Measurements from ENCODE around the gene KLK8.

GRCh38 chr19:50962245-50962644 is 39.2 kb downstream of the KLK8 start:
- TF ChIP-seq, protein P1, sequence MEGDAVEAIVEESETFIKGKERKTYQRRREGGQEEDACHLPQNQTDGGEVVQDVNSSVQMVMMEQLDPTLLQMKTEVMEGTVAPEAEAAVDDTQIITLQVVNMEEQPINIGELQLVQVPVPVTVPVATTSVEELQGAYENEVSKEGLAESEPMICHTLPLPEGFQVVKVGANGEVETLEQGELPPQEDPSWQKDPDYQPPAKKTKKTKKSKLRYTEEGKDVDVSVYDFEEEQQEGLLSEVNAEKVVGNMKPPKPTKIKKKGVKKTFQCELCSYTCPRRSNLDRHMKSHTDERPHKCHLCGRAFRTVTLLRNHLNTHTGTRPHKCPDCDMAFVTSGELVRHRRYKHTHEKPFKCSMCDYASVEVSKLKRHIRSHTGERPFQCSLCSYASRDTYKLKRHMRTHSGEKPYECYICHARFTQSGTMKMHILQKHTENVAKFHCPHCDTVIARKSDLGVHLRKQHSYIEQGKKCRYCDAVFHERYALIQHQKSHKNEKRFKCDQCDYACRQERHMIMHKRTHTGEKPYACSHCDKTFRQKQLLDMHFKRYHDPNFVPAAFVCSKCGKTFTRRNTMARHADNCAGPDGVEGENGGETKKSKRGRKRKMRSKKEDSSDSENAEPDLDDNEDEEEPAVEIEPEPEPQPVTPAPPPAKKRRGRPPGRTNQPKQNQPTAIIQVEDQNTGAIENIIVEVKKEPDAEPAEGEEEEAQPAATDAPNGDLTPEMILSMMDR (IDR thresholded peaks at IDR 0.05) = no peak
- TF ChIP-seq POLR2A (IDR thresholded peaks at IDR 0.05; ENCODE audit: low read depth) = no peak
- TF ChIP-seq POLR2AphosphoS5 (IDR thresholded peaks at IDR 0.05) = no peak
- TF ChIP-seq EP300 (IDR thresholded peaks at IDR 0.05) = no peak

Measured in esophagus muscularis mucosa (tissue), 4 donors.